Measurements from ENCODE around the gene RAX2.
"Not testable (repeated sequence)": the region's sequence is repeated elsewhere in the genome, so short reads cannot be mapped to it uniquely, and the experiment has no call there.

RAX2 gene

GRCh38 chr19:3776479-3777040 is 4.5 kb upstream of the RAX2 start:
- H3K9me3 Mint-ChIP-seq = peaks cover 7% of the 10 kb centered on the region
- ATAC-seq (ENCODE audit: low read depth) = no peak
- H3K36me3 Mint-ChIP-seq = peaks cover 5% of the 10 kb centered on the region
- no peak overlapping the region for H3K27ac Mint-ChIP-seq
- H3K4me3 Mint-ChIP-seq = no peak overlapping the region
- peaks cover 7% of the 10 kb centered on the region for H3K27me3 Mint-ChIP-seq
- H3K4me1 Mint-ChIP-seq = no peaks in the 10 kb centered on the region
- no peak for DNase-seq (ENCODE audit: low spot score in 2 of 2)

GRCh38 chr19:3775831-3776230 is 3.8 kb upstream of the RAX2 start:
- Mint-ChIP-seq H3K9me3 (peaks cover 5% of the 10 kb centered on the region), H3K36me3 (peaks cover 6% of the 10 kb centered on the region), H3K27me3 (peaks cover 7% of the 10 kb centered on the region), H3K4me1 (no peaks in the 10 kb centered on the region), H3K27ac (no peak overlapping the region), H3K4me3 (no peak overlapping the region)
- ATAC-seq (ENCODE audit: low read depth) (no peak), DNase-seq (ENCODE audit: low spot score in 2 of 2) (no peak)

- peaks cover 7% of the 10 kb centered on the region for H3K27me3 Mint-ChIP-seq
- no peak overlapping the region for H3K4me3 Mint-ChIP-seq
- ATAC-seq (ENCODE audit: low read depth) = no peak
- DNase-seq (ENCODE audit: low spot score in 2 of 2) = no peak
- no peak overlapping the region for H3K27ac Mint-ChIP-seq
- H3K9me3 Mint-ChIP-seq = peaks cover 5% of the 10 kb centered on the region
- no peaks in the 10 kb centered on the region for H3K4me1 Mint-ChIP-seq
- H3K36me3 Mint-ChIP-seq = peaks cover 6% of the 10 kb centered on the region
Measured at GRCh38 chr19:3775374-3775711, 3.3 kb upstream of the RAX2 start.

GRCh38 chr19:3774621-3775373 is 2.8 kb upstream of the RAX2 start:
- H3K36me3 Mint-ChIP-seq = peaks cover 8% of the 10 kb centered on the region
- H3K27ac Mint-ChIP-seq = no peak overlapping the region
- H3K9me3 Mint-ChIP-seq = peaks cover 5% of the 10 kb centered on the region
- H3K4me1 Mint-ChIP-seq = no peaks in the 10 kb centered on the region
- peaks cover 7% of the 10 kb centered on the region for H3K27me3 Mint-ChIP-seq
- ATAC-seq (ENCODE audit: low read depth) = no peak
- no peak overlapping the region for H3K4me3 Mint-ChIP-seq
- no peak for DNase-seq (ENCODE audit: low spot score in 2 of 2)

GRCh38 chr19:3773814-3774515 is 1.9 kb upstream of the RAX2 start:
- DNase-seq (ENCODE audit: low spot score in 2 of 2) (no peak), ATAC-seq (ENCODE audit: low read depth) (no peak)
- H3K27me3 Mint-ChIP-seq = peaks cover 7% of the 10 kb centered on the region
- H3K4me3 Mint-ChIP-seq = no peak overlapping the region
- H3K36me3 Mint-ChIP-seq = peaks cover 10% of the 10 kb centered on the region
- H3K9me3 Mint-ChIP-seq = peaks cover 5% of the 10 kb centered on the region
- H3K4me1 Mint-ChIP-seq = no peaks in the 10 kb centered on the region
- no peak overlapping the region for H3K27ac Mint-ChIP-seq

GRCh38 chr19:3771000-3771905 is 775 bp downstream of the RAX2 start:
- Mint-ChIP-seq H3K27ac (peak overlapping the region; percentile 40), H3K4me3 (no peak overlapping the region)
- no peak for DNase-seq (ENCODE audit: low spot score in 2 of 2)

GRCh38 chr19:3770136-3770999 is 1.7 kb downstream of the RAX2 start:
- Mint-ChIP-seq H3K27ac (no peak overlapping the region), H3K4me1 (peaks cover 6% of the 10 kb centered on the region), H3K4me3 (no peak overlapping the region), H3K9me3 (no peaks in the 10 kb centered on the region), H3K27me3 (peaks cover 4% of the 10 kb centered on the region), H3K36me3 (peaks cover 19% of the 10 kb centered on the region)
- DNase-seq (ENCODE audit: low spot score in 2 of 2) = no peak
- no peak for ATAC-seq (ENCODE audit: low read depth)

More at GRCh38 chr19:3771000-3771905, 775 bp downstream of the RAX2 start:
- Mint-ChIP-seq H3K9me3 (peaks cover 2% of the 10 kb centered on the region), H3K4me1 (peaks cover 6% of the 10 kb centered on the region), H3K27me3 (peaks cover 4% of the 10 kb centered on the region), H3K36me3 (peaks cover 17% of the 10 kb centered on the region)
- no peak for ATAC-seq (ENCODE audit: low read depth)

GRCh38 chr19:3769494-3769893 is 2.5 kb downstream of the RAX2 start:
- Mint-ChIP-seq H3K9me3 (no peaks in the 10 kb centered on the region), H3K4me3 (no peak overlapping the region), H3K4me1 (peaks cover 6% of the 10 kb centered on the region), H3K27me3 (peaks cover 4% of the 10 kb centered on the region), H3K27ac (no peak overlapping the region), H3K36me3 (peaks cover 19% of the 10 kb centered on the region)
- no peak for DNase-seq (ENCODE audit: low spot score in 2 of 2)
- ATAC-seq (ENCODE audit: low read depth) = no peak

GRCh38 chr19:3768748-3769099 is 3.3 kb downstream of the RAX2 start:
- no peaks in the 10 kb centered on the region for H3K9me3 Mint-ChIP-seq
- H3K36me3 Mint-ChIP-seq = peaks cover 19% of the 10 kb centered on the region
- peaks cover under 1% of the 10 kb centered on the region for H3K27me3 Mint-ChIP-seq
- no peak for ATAC-seq (ENCODE audit: low read depth)
- H3K27ac Mint-ChIP-seq = no peak overlapping the region
- H3K4me3 Mint-ChIP-seq = no peak overlapping the region
- H3K4me1 Mint-ChIP-seq = peaks cover 6% of the 10 kb centered on the region
- DNase-seq (ENCODE audit: low spot score in 2 of 2) = no peak

GRCh38 chr19:3768015-3768747 is 3.8 kb downstream of the RAX2 start:
- Mint-ChIP-seq H3K9me3 (no peaks in the 10 kb centered on the region), H3K4me1 (peaks cover 6% of the 10 kb centered on the region), H3K27me3 (no peaks in the 10 kb centered on the region), H3K27ac (no peak overlapping the region), H3K36me3 (peaks cover 19% of the 10 kb centered on the region), H3K4me3 (no peak overlapping the region)
- DNase-seq (ENCODE audit: low spot score in 2 of 2) (no peak), ATAC-seq (ENCODE audit: low read depth) (no peak)

GRCh38 chr19:3767050-3767449 is 5.0 kb downstream of the RAX2 start:
- ATAC-seq (ENCODE audit: low read depth) = no peak
- H3K36me3 Mint-ChIP-seq = peaks cover 19% of the 10 kb centered on the region
- H3K4me3 Mint-ChIP-seq = no peak overlapping the region
- DNase-seq (ENCODE audit: low spot score in 2 of 2) = no peak
- peaks cover 9% of the 10 kb centered on the region for H3K4me1 Mint-ChIP-seq
- H3K27ac Mint-ChIP-seq = no peak overlapping the region
- no peaks in the 10 kb centered on the region for H3K9me3 Mint-ChIP-seq
- no peaks in the 10 kb centered on the region for H3K27me3 Mint-ChIP-seq

- Mint-ChIP-seq H3K9me3 (no peaks in the 10 kb centered on the region), H3K27ac (peak overlapping the region; percentile 69), H3K27me3 (no peaks in the 10 kb centered on the region), H3K4me1 (peaks cover 14% of the 10 kb centered on the region), H3K4me3 (no peak overlapping the region), H3K36me3 (peaks cover 17% of the 10 kb centered on the region)
- ATAC-seq (ENCODE audit: low read depth) (no peak), DNase-seq (ENCODE audit: low spot score in 2 of 2) (no peak)
Measured at GRCh38 chr19:3766520-3766919, 5.5 kb downstream of the RAX2 start.

GRCh38 chr19:3765757-3766156 is 6.3 kb downstream of the RAX2 start:
- ATAC-seq (ENCODE audit: low read depth); H3K27me3 Mint-ChIP-seq; DNase-seq (ENCODE audit: low spot score in 2 of 2); H3K4me3 Mint-ChIP-seq; H3K9me3 Mint-ChIP-seq; H3K27ac Mint-ChIP-seq: not testable (repeated sequence)
- Mint-ChIP-seq H3K36me3 (peaks cover 15% of the 10 kb centered on the region), H3K4me1 (peaks cover 19% of the 10 kb centered on the region)
